Measurements from ENCODE around the gene SEMA3F. TPM values are rescaled to one million over a fixed set of nuclear protein-coding genes. Genes with fewer than 3 reads are reported as not detected.

SEMA3F gene
- total RNA-seq, 1 donor from 2014 or later = 14.5 TPM

GRCh38 chr3:50183755-50184154 is 28.6 kb downstream of the SEMA3F start:
- Histone ChIP-seq H3K4me2 (no peak overlapping the region), H3K4me1 (peaks cover under 1% of the 10 kb centered on the region), H3K36me3 (no peaks in the 10 kb centered on the region), H3K27me3 (no peaks in the 10 kb centered on the region), H3F3A (ENCODE audit: low read depth) (no peaks in the 10 kb centered on the region), H4K20me1 (ENCODE audit: low read depth) (no peaks in the 10 kb centered on the region), H3K27ac (no peak overlapping the region), H3K9ac (no peak overlapping the region), H2AFZ (replicated peaks) (no peak overlapping the region), H3K4me3 (no peak overlapping the region), H3K9me3 (ENCODE audit: low read depth) (no peaks in the 10 kb centered on the region), H3K79me2 (ENCODE audit: low read depth) (no peaks in the 10 kb centered on the region)
- Mint-ChIP-seq H3K36me3 (peaks cover 16% of the 10 kb centered on the region), H3K27ac (peak overlapping the region; percentile 87), H3K4me1 (peaks cover 15% of the 10 kb centered on the region), H3K4me3 (no peak overlapping the region), H3K27me3 (ENCODE audit: insufficient read depth, low read depth) (peaks cover 4% of the 10 kb centered on the region), H3K9me3 (no peaks in the 10 kb centered on the region)
- no peak for DNase-seq (ENCODE audit: low spot score)
- no peak for TF ChIP-seq CTCF (IDR thresholded peaks at IDR 0.05)
- TF ChIP-seq EZH2 (IDR thresholded peaks at IDR 0.05) = no peak
- TF ChIP-seq EZH2phosphoT487 (IDR thresholded peaks at IDR 0.05) = no peak

GRCh38 chr3:50184242-50184978 is 29.3 kb downstream of the SEMA3F start:
- no peaks in the 10 kb centered on the region for H3K36me3 ChIP-seq
- H2AFZ ChIP-seq (replicated peaks) = no peak overlapping the region
- H3K4me1 Mint-ChIP-seq = peaks cover 20% of the 10 kb centered on the region
- H3K4me2 ChIP-seq = no peak overlapping the region
- no peak overlapping the region for H3K27ac ChIP-seq
- no peaks in the 10 kb centered on the region for H3K27me3 ChIP-seq
- peak overlapping the region; percentile 27 for H3K4me3 Mint-ChIP-seq
- no peaks in the 10 kb centered on the region for H3K9me3 Mint-ChIP-seq
- peaks cover under 1% of the 10 kb centered on the region for H3F3A ChIP-seq (ENCODE audit: low read depth)
- H3K79me2 ChIP-seq (ENCODE audit: low read depth) = no peaks in the 10 kb centered on the region
- no peaks in the 10 kb centered on the region for H4K20me1 ChIP-seq (ENCODE audit: low read depth)
- TF ChIP-seq CTCF (IDR thresholded peaks at IDR 0.05) = no peak
- no peak overlapping the region for H3K27ac Mint-ChIP-seq
- H3K4me1 ChIP-seq = peaks cover 6% of the 10 kb centered on the region
- DNase-seq (ENCODE audit: low spot score) = no peak
- H3K9me3 ChIP-seq (ENCODE audit: low read depth) = no peaks in the 10 kb centered on the region
- H3K36me3 Mint-ChIP-seq = peaks cover 16% of the 10 kb centered on the region
- no peak overlapping the region for H3K4me3 ChIP-seq
- no peak overlapping the region for H3K9ac ChIP-seq
- peaks cover 4% of the 10 kb centered on the region for H3K27me3 Mint-ChIP-seq (ENCODE audit: insufficient read depth, low read depth)

GRCh38 chr3:50185230-50185629 is 30.1 kb downstream of the SEMA3F start:
- Mint-ChIP-seq H3K27me3 (ENCODE audit: insufficient read depth, low read depth) (peaks cover 4% of the 10 kb centered on the region), H3K27ac (no peak overlapping the region), H3K36me3 (peaks cover 15% of the 10 kb centered on the region), H3K9me3 (no peaks in the 10 kb centered on the region), H3K4me1 (peaks cover 23% of the 10 kb centered on the region), H3K4me3 (no peak overlapping the region)
- Histone ChIP-seq H3F3A (ENCODE audit: low read depth) (peaks cover 6% of the 10 kb centered on the region), H3K4me1 (peaks cover 6% of the 10 kb centered on the region), H3K36me3 (no peaks in the 10 kb centered on the region), H3K4me3 (no peak overlapping the region), H3K79me2 (ENCODE audit: low read depth) (no peaks in the 10 kb centered on the region), H3K27ac (no peak overlapping the region), H4K20me1 (ENCODE audit: low read depth) (no peaks in the 10 kb centered on the region), H3K9me3 (ENCODE audit: low read depth) (no peaks in the 10 kb centered on the region), H3K4me2 (no peak overlapping the region), H2AFZ (replicated peaks) (no peak overlapping the region), H3K27me3 (no peaks in the 10 kb centered on the region), H3K9ac (no peak overlapping the region)
- no peak for TF ChIP-seq CTCF (IDR thresholded peaks at IDR 0.05)
- TF ChIP-seq EZH2phosphoT487 (IDR thresholded peaks at IDR 0.05) = no peak
- no peak for TF ChIP-seq EZH2 (IDR thresholded peaks at IDR 0.05)
- DNase-seq (ENCODE audit: low spot score) = no peak
